Measurements from ENCODE around the gene RPH3AL. TPM values are rescaled to one million over a fixed set of nuclear protein-coding genes. Genes with fewer than 3 reads are reported as not detected.
"Not testable (repeated sequence)": the region's sequence is repeated elsewhere in the genome, so short reads cannot be mapped to it uniquely, and the experiment has no call there.

RPH3AL gene
- total and polyA plus RNA-seq, 8 donors: 43.4 to 89.1 (median 56.0) TPM

- FAIRE-seq (no peak), DNase-seq (peak in 4 of 6 donors; percentile 13 to 47 (median 30)), ATAC-seq (no peak)
- H3K4me1 ChIP-seq: no peaks in the 10 kb centered on the region
- H3K36me3 ChIP-seq: peaks cover 0 to 18% (median 12%) of the 10 kb centered on the region in 3 donors
- no peak overlapping the region for H3K27ac ChIP-seq
- H3K4me3 ChIP-seq: no peak overlapping the region
- intact Hi-C loops (cut with DNase I): no loop called here
- no peak for TF ChIP-seq CTCF (IDR thresholded peaks at IDR 0.05)
- H3K9me3 ChIP-seq: no peaks in the 10 kb centered on the region
- 95 to 96% methylated on average over 12 of the region's 12 CpGs for WGBS, 2 donors
- H3K27me3 ChIP-seq: no peaks in the 10 kb centered on the region
Measured at GRCh38 chr17:319266-319665, 33.3 kb downstream of the RPH3AL start.

GRCh38 chr17:317070-317469 lies 35.5 kb downstream of the RPH3AL start:
- 84 to 93% methylated on average over 2 of the region's 2 CpGs for WGBS, 2 donors
- intact Hi-C loops (cut with DNase I); FAIRE-seq; H3K27me3 ChIP-seq; H3K4me3 ChIP-seq; H3K9me3 ChIP-seq; ATAC-seq; H3K27ac ChIP-seq; H3K4me1 ChIP-seq: not testable (repeated sequence)
- H3K36me3 ChIP-seq: peaks cover 0 to 18% (median 12%) of the 10 kb centered on the region in 3 donors
- peak in 2 of 6 donors; percentile 2 to 9 for DNase-seq

- peaks cover 0 to 13% (median 12%) of the 10 kb centered on the region in 3 donors for H3K36me3 ChIP-seq
- FAIRE-seq: peak; percentile 17
- H3K9me3 ChIP-seq; H3K27ac ChIP-seq; H3K4me3 ChIP-seq; H3K4me1 ChIP-seq; ATAC-seq; intact Hi-C loops (cut with DNase I); H3K27me3 ChIP-seq: not testable (repeated sequence)
- peak in 1 of 6 donors; percentile 14 for DNase-seq
- whole genome bisulfite sequencing, 2 donors: 69 to 74% methylated on average over 2 of the region's 2 CpGs
Measured at GRCh38 chr17:315399-315798, 37.2 kb downstream of the RPH3AL start.

GRCh38 chr17:314614-314944 lies 38.0 kb downstream of the RPH3AL start:
- H3K9me3 ChIP-seq; H3K27ac ChIP-seq; H3K27me3 ChIP-seq; intact Hi-C loops (cut with DNase I); H3K4me1 ChIP-seq; H3K4me3 ChIP-seq; ATAC-seq: not testable (repeated sequence)
- H3K36me3 ChIP-seq: peaks cover 0 to 13% (median 12%) of the 10 kb centered on the region in 3 donors
- FAIRE-seq (peak; percentile 73), DNase-seq (peak in 1 of 6 donors; percentile 17)
- WGBS, 2 donors: 88 to 93% methylated on average over 1 of the region's 1 CpG

- no peak for TF ChIP-seq CTCF (IDR thresholded peaks at IDR 0.05)
- no peaks in the 10 kb centered on the region for H3K27me3 ChIP-seq
- peaks cover 0 to 8% (median 8%) of the 10 kb centered on the region in 3 donors for H3K36me3 ChIP-seq
- peak in 2 of 6 donors; percentile 10 to 39 for DNase-seq
- no peak for ATAC-seq
- no peak overlapping the region for H3K4me3 ChIP-seq
- H3K27ac ChIP-seq: no peak overlapping the region
- no peaks in the 10 kb centered on the region for H3K9me3 ChIP-seq
- no peaks in the 10 kb centered on the region for H3K4me1 ChIP-seq
- 83 to 88% methylated on average over 9 of the region's 9 CpGs for WGBS, 2 donors
- no peak for FAIRE-seq
- intact Hi-C loops (cut with DNase I): no loop called here
Measured at GRCh38 chr17:313911-314613, 38.5 kb downstream of the RPH3AL start.

- no peak for TF ChIP-seq CTCF (IDR thresholded peaks at IDR 0.05)
- FAIRE-seq (no peak), ATAC-seq (no peak), DNase-seq (peak in 1 of 6 donors; percentile 11)
- Histone ChIP-seq H3K9me3 (no peaks in the 10 kb centered on the region), H3K27ac (no peak overlapping the region), H3K4me1 (no peaks in the 10 kb centered on the region), H3K36me3 (peaks cover 0 to under 1% (median 0%) of the 10 kb centered on the region in 3 donors), H3K4me3 (no peak overlapping the region), H3K27me3 (no peaks in the 10 kb centered on the region)
- intact Hi-C loops (cut with DNase I): no loop called here
- WGBS, 2 donors: 76% methylated on average over 10 of the region's 10 CpGs
Measured at GRCh38 chr17:313231-313630, 39.4 kb downstream of the RPH3AL start.
